GM18498 (cell line): ENCODE data around the gene JPH4.

Source experiments
- ATAC-seq: cut with Tn5 transposase; IDR thresholded peaks from one replicate; pipeline ENCODE4 v1.9.1; 2021; ENCODE audit warnings: mild to moderate bottlenecking, moderate library complexity; ENCODE audit not compliant: unreplicated experiment

JPH4 gene

GRCh38 chr14:23565626-23566025 is 13.0 kb downstream of the JPH4 start:
- no peak for ATAC-seq

GRCh38 chr14:23564876-23565275 is 13.7 kb downstream of the JPH4 start:
- ATAC-seq: no peak

GRCh38 chr14:23564181-23564812 is 14.3 kb downstream of the JPH4 start:
- no peak for ATAC-seq

- no peak for ATAC-seq
Observed at GRCh38 chr14:23563473-23564180, 15.0 kb downstream of the JPH4 start.

GRCh38 chr14:23562822-23563472 is 15.6 kb downstream of the JPH4 start:
- ATAC-seq: no peak

GRCh38 chr14:23561873-23562821 is 16.4 kb downstream of the JPH4 start:
- ATAC-seq: no peak

- no peak for ATAC-seq
Observed at GRCh38 chr14:23561259-23561658, 17.3 kb downstream of the JPH4 start.

- ATAC-seq: no peak
Observed at GRCh38 chr14:23559926-23560520, 18.6 kb downstream of the JPH4 start.

GRCh38 chr14:23559010-23559925 is 19.3 kb downstream of the JPH4 start:
- no peak for ATAC-seq

- ATAC-seq: no peak
Observed at GRCh38 chr14:23558346-23559009, 20.1 kb downstream of the JPH4 start.

- ATAC-seq: no peak
Observed at GRCh38 chr14:23557946-23558345, 20.6 kb downstream of the JPH4 start.

GRCh38 chr14:23557521-23557920 is 21.1 kb downstream of the JPH4 start:
- no peak for ATAC-seq

GRCh38 chr14:23556700-23557440 is 21.7 kb downstream of the JPH4 start:
- ATAC-seq: no peak

- ATAC-seq: peak; percentile 88
Observed at GRCh38 chr14:23555882-23556699, 22.5 kb downstream of the JPH4 start, which contains the start of gene THTPA. TSS of gene THTPA (plus strand) at chr14:23556271. CDS start at chr14:23556758, 487 bp downstream.

GRCh38 chr14:23555533-23555881 is 23.1 kb downstream of the JPH4 start:
- no peak for ATAC-seq

- ATAC-seq: peak; percentile 51
Observed at GRCh38 chr14:23551266-23552028, 27.1 kb downstream of the JPH4 start, which contains the start of gene ZFHX2. TSS of gene ZFHX2 (minus strand) at chr14:23551765. CDS start at chr14:23535325, 16,440 bp downstream.
